T-helper 17 cell (primary cell): ENCODE data around the gene ASPA. TPM values are rescaled to one million over a fixed set of nuclear protein-coding genes. Genes with fewer than 3 reads are reported as not detected.
"Not testable (repeated sequence)": the region's sequence is repeated elsewhere in the genome, so short reads cannot be mapped to it uniquely, and the experiment has no call there.

Experiments used
- ATAC-seq: fragments of 150-1000 bp; cut with Tn5 transposase; 2 replicates; pipeline ENCODE4 v1.10.0; 2021; ENCODE audit warnings: mild to moderate bottlenecking, moderate library complexity
- DNase-seq, 3 donors: peaks; one replicate each; pipeline versions ENCODE4 v3.0.0 to v3.0.0-alpha.2; 2020 to 2021
- H3K9me3 ChIP-seq: one replicate; pipeline ENCODE4 v1.7.0; 2013; ENCODE audit warnings: low read length, mild to moderate bottlenecking; ENCODE audit not compliant: control insufficient read depth, poor library complexity, severe bottlenecking
- H3K27ac Mint-ChIP-seq: one replicate; pipeline ENCODE4 v1.8.0; 2022; ENCODE audit warnings: mild to moderate bottlenecking, moderate library complexity, mixed read lengths
- H3K27me3 Mint-ChIP-seq: one replicate; pipeline ENCODE4 v1.8.0; 2022; ENCODE audit warnings: mixed read lengths
- H3K36me3 Mint-ChIP-seq: one replicate; pipeline ENCODE4 v1.8.0; 2022; ENCODE audit warnings: low read depth, mixed read lengths
- H3K4me1 Mint-ChIP-seq: one replicate; pipeline ENCODE4 v1.8.0; 2022; ENCODE audit warnings: mild to moderate bottlenecking, mixed read lengths
- H3K4me3 Mint-ChIP-seq: one replicate; pipeline ENCODE4 v1.8.0; 2022; ENCODE audit warnings: mild to moderate bottlenecking, moderate library complexity, mixed read lengths
- total RNA-seq, 4 donors: library from RNA in 2 of 4; stranded (reverse) in 2 of 4; gene quantifications; one replicate each; pipeline ENCODE4 v1.2.3 and lab custom pipeline; 2022 to 2026

The ASPA gene
- total RNA-seq, 2 donors from 2014 or later, result not detected

DNA sequence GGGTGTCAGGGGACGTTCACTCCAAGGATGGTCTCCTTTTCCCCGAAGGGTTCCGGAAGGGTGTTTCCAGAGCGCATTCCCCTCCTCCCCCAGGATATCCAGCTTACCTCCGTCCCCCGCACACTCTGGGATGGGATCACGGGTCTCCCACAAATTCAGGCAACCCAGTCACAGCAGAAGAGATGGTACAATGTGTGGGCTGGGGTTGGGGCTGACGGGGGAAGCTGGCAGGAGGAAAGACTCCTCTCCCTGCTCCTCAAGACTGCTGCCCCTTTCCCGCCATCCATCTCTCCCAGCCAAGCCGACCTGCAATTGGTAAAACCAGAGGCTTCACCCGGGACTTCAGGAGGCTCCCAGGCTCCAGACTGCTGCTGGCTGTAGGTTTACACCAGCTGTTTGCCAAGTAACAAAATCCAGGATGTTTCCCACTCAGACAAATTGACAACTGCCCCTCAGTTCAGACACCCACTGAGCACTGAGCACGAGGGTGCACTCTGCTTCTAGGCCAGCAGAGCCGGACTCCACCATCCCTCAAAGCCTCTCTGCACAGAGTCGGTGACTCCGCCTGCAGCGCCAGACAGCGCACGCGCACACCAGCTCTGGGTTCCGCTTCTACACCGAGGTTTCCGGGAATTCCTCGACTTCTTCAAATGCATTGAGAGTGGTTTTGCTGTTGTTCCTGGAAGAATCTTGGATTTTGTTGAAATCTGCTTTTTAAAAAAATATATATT, 37.7 kb downstream of the ASPA start:
- ATAC-seq, result no peak
- Mint-ChIP-seq H3K27me3 (peaks cover 21% of the 10 kb centered on the region), H3K4me1 (no peaks in the 10 kb centered on the region), H3K27ac (no peak overlapping the region), H3K36me3 (peaks cover 2% of the 10 kb centered on the region), H3K4me3 (no peak overlapping the region)
- DNase-seq, result no peak
- no peaks in the 10 kb centered on the region for H3K9me3 ChIP-seq

DNA sequence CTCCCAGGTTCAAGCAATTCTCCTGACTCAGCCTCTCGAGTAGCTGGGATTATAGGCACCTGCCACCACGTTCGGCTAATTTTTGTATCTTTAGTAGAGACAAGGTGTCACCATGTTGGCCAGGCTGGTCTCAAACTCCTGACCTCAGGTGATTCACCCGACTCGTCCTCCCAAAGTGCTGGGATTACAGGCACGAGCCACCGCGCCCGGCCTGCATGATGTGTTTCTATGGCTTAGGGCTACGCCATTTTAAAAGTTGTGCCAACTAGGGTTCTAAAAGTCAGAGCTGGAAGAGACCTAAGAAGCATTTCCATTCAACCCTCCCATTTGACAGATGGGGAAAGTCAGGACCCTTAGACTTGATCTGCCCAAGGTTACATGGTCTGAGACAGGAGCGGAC, 38.4 kb downstream of the ASPA start:
- not testable (repeated sequence) for H3K36me3 Mint-ChIP-seq, H3K27ac Mint-ChIP-seq, H3K9me3 ChIP-seq, H3K4me3 Mint-ChIP-seq, DNase-seq, H3K4me1 Mint-ChIP-seq, ATAC-seq
- H3K27me3 Mint-ChIP-seq, result peaks cover 21% of the 10 kb centered on the region

DNA sequence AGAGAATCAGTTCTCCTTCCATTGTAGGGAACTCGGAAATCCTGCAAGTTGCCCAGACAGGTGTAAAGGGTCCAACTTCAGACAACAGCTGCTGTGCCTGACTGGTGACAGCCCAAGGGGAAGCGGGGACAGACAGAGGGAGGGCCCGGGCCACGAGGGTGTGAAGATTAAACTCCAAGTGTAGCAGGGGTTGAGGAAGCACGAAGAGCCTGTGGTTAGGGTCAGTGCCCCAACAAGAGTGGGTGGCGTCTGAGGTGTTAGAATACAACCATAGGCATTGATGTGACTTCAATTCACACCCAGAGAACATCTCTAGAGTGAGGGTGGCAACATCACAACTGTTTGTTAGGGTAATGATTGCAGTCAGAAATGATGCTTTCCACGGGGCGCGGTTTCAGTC, 39.1 kb downstream of the ASPA start:
- H3K4me3 Mint-ChIP-seq, result no peak overlapping the region
- H3K27ac Mint-ChIP-seq, result no peak overlapping the region
- no peaks in the 10 kb centered on the region for H3K9me3 ChIP-seq
- DNase-seq, result no peak
- no peaks in the 10 kb centered on the region for H3K36me3 Mint-ChIP-seq
- H3K4me1 Mint-ChIP-seq, result no peaks in the 10 kb centered on the region
- H3K27me3 Mint-ChIP-seq, result peaks cover 21% of the 10 kb centered on the region
- no peak for ATAC-seq

DNA sequence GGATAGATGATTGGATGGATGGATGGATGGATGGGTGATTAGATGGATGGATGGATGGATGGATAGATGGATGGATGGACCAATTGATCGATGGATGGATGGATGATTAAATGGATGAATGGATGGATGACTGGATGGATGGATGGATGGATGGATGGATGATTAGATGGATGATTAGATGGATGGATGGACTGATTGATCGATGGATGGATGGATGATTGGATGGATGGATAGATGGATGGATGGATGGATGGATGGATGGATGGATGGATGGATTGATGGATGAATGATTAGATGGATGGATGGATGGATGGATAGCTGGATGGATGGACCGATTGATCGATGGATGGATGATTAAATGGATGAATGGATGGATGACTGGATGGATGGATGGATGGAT, 43.7 kb downstream of the ASPA start:
- H3K36me3 Mint-ChIP-seq, result not testable (repeated sequence)

DNA sequence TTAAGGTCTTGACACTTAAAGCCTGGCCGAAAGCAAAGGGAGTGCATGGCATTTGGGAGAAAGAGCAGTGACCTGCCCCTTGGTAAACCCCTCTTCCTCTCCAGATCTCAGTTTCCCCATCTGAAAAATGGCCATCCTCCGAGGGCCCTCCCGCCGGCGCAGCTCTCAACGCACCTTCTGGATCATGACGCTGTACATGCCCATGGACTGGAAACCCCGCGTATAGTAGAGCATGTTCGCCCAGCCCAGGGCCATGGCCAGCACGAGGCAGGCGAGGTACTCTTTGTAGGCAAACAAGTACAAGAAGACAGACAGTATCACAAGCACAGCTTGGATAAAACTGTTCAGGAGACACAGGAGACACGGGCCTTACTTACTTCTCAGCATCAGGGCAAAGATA, 48.2 kb downstream of the ASPA start:
- peaks cover 24% of the 10 kb centered on the region for H3K27me3 Mint-ChIP-seq
- ATAC-seq (no peak), DNase-seq (no peak)
- no peak overlapping the region for H3K27ac Mint-ChIP-seq
- H3K9me3 ChIP-seq, result no peaks in the 10 kb centered on the region
- H3K4me3 Mint-ChIP-seq, result no peak overlapping the region
- H3K4me1 Mint-ChIP-seq, result no peaks in the 10 kb centered on the region
- H3K36me3 Mint-ChIP-seq, result peaks cover 2% of the 10 kb centered on the region

More for the DNA sequence above, 43.7 kb downstream of the ASPA start:
- H3K27ac Mint-ChIP-seq, H3K9me3 ChIP-seq, H3K4me1 Mint-ChIP-seq, H3K4me3 Mint-ChIP-seq, ATAC-seq, DNase-seq: not testable (repeated sequence)
- H3K27me3 Mint-ChIP-seq, result peaks cover 12% of the 10 kb centered on the region

DNA sequence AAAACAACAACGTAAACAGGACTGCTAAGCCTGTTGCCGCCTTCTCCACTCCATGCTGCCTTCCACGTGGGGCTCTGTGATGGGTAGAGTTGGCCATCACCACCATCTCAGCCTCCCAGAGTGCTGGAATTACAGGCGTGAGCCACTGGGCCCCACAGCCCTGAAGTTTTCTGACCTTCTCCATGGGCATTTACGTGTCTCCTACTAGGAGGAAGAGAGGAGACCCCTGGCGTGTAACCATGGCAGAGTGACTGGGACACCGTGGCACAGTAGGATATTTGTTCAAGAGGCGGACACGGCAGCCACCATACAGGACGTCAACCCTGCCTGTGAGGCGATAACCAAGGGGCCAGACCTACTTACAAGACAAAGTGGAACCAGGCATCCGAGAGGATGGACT, 50.7 kb downstream of the ASPA start:
- H3K9me3 ChIP-seq, result no peaks in the 10 kb centered on the region
- Mint-ChIP-seq H3K27me3 (peaks cover 24% of the 10 kb centered on the region), H3K36me3 (peaks cover 2% of the 10 kb centered on the region), H3K4me3 (no peak overlapping the region), H3K27ac (no peak overlapping the region), H3K4me1 (no peaks in the 10 kb centered on the region)
- no peak for DNase-seq
- ATAC-seq, result no peak

DNA sequence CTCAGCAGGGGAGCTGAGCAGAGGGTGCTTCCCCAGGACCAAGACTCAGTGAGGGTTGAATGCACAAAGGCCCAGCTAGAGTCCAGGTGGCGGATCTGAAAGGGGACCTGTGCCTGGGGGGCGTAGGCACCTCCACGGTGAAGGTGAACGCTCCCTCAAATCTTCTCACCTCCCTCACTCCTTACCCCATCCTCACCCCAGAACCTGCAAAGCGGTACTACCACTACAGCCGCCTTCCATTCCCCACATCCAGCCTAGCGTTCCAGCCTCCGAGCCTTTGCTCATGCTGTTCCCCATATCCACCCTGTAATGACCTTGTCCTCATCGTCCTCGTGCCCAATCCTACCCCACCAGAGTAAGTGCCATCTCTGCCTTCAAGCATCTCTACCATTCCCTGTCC, 51.2 kb downstream of the ASPA start:
- Mint-ChIP-seq H3K27me3 (peaks cover 24% of the 10 kb centered on the region), H3K4me3 (no peak overlapping the region), H3K4me1 (no peaks in the 10 kb centered on the region)

DNA sequence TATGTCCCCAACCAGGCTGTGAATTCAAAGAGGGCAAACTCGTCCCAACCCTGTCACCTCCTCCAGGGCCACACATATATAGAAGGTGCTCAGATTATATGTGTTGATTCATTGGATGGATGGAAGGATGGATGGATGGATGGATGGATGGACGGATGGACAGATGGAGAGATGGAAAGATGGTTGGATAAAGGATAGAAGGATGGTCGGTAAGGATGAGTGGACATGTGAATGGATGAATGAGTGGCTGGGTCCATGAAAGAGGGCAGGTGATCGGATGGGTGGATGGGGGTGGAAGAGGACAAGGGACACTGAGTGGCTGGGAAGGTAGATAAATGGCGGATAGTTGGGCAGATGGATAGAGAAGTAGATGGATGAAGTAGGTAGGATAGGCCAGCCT, 51.7 kb downstream of the ASPA start:
- DNase-seq (no peak), ATAC-seq (no peak)
- H3K27me3 Mint-ChIP-seq, result peaks cover 24% of the 10 kb centered on the region
- peaks cover 2% of the 10 kb centered on the region for H3K36me3 Mint-ChIP-seq
- no peak overlapping the region for H3K27ac Mint-ChIP-seq
- H3K4me1 Mint-ChIP-seq, result no peaks in the 10 kb centered on the region
- no peaks in the 10 kb centered on the region for H3K9me3 ChIP-seq
- no peak overlapping the region for H3K4me3 Mint-ChIP-seq

More for the DNA sequence above, 51.2 kb downstream of the ASPA start:
- no peaks in the 10 kb centered on the region for H3K9me3 ChIP-seq
- H3K27ac Mint-ChIP-seq, result no peak overlapping the region
- no peak for ATAC-seq
- peaks cover 2% of the 10 kb centered on the region for H3K36me3 Mint-ChIP-seq
- DNase-seq, result no peak

DNA sequence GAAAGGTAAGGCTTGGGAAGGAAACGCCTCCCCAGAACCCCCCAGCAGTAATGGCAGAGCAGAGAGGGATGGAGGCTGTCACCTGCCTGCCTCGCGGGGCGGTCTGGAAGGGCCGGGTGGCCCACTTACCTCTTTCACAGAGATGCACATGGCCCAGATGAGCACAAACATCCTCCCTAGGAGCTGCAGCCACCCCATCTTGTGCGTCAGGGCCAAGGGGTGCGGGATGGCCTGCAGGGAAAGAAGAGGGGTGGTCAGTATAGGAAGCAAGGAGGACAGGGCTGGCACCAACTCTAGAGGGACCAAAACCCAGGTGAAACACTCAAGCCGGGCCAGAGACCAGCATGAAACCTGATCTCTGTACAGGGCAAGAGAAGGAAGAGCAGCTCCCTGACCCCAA, 52.1 kb downstream of the ASPA start:
- Mint-ChIP-seq H3K36me3 (peaks cover 2% of the 10 kb centered on the region), H3K4me1 (no peaks in the 10 kb centered on the region), H3K27ac (no peak overlapping the region), H3K4me3 (no peak overlapping the region), H3K27me3 (peaks cover 27% of the 10 kb centered on the region)
- DNase-seq (no peak), ATAC-seq (no peak)
- H3K9me3 ChIP-seq, result no peaks in the 10 kb centered on the region

DNA sequence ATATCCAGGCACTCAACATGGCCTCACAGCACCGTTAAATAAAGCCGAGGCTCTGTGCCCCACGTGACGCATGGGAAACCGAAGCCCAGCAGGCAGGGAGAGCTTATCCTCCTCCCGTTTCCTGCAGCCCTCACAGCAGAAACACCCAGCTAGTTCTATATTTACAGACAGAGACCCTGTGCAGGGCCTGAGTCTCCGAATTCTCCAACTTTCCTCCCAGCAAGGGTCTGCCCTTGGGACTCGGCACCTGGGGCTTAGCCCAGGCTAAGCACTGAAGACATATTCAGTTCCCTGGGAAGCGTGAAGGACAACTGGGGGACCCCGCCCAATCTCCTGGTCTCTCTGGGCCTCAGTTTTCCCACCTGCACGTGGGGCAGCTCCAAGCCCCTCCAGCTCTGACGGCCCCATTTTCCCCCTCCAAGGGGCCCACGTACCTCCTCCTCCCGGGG, 52.6 kb downstream of the ASPA start:
- no peak overlapping the region for H3K27ac Mint-ChIP-seq
- H3K27me3 Mint-ChIP-seq, result peaks cover 29% of the 10 kb centered on the region
- no peaks in the 10 kb centered on the region for H3K4me1 Mint-ChIP-seq
- no peaks in the 10 kb centered on the region for H3K9me3 ChIP-seq
- H3K4me3 Mint-ChIP-seq, result no peak overlapping the region
- DNase-seq, result no peak
- H3K36me3 Mint-ChIP-seq, result peaks cover 2% of the 10 kb centered on the region
- ATAC-seq, result no peak

DNA sequence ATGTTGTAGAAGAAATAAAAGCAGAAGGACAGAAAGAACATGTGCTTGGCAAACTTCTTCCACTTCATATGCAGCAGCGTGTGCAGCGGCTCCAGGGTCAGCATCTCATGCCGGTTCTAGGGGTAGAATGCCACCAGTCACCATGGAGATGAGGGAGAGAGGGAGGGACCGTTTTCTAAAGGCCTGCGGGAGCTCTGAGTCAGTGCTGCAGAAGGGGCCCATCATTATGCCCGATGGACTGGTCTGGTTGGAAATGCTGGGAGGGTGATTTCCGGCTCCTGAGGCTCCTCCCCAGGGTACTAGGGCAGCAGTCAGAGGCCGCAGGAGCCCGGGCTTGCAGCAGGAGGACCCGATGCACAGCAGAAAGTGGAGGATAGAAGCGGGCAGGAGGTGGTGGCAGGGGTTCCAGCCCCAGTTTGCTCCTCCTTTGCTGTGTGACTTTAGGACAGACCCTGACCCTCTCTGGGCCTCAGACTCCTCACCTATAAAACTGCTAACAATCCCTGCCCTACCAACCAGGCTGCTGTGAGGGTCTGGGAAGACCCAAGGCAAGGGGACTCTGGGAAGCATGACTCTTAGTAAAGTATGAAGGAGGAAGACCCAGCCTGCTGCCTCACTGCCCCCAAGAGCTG, 53.2 kb downstream of the ASPA start:
- DNase-seq (no peak), ATAC-seq (no peak)
- no peak overlapping the region for H3K4me3 Mint-ChIP-seq
- peaks cover 27% of the 10 kb centered on the region for H3K27me3 Mint-ChIP-seq
- H3K27ac Mint-ChIP-seq, result no peak overlapping the region
- H3K36me3 Mint-ChIP-seq, result peaks cover 2% of the 10 kb centered on the region
- H3K4me1 Mint-ChIP-seq, result no peaks in the 10 kb centered on the region
- H3K9me3 ChIP-seq, result no peaks in the 10 kb centered on the region

DNA sequence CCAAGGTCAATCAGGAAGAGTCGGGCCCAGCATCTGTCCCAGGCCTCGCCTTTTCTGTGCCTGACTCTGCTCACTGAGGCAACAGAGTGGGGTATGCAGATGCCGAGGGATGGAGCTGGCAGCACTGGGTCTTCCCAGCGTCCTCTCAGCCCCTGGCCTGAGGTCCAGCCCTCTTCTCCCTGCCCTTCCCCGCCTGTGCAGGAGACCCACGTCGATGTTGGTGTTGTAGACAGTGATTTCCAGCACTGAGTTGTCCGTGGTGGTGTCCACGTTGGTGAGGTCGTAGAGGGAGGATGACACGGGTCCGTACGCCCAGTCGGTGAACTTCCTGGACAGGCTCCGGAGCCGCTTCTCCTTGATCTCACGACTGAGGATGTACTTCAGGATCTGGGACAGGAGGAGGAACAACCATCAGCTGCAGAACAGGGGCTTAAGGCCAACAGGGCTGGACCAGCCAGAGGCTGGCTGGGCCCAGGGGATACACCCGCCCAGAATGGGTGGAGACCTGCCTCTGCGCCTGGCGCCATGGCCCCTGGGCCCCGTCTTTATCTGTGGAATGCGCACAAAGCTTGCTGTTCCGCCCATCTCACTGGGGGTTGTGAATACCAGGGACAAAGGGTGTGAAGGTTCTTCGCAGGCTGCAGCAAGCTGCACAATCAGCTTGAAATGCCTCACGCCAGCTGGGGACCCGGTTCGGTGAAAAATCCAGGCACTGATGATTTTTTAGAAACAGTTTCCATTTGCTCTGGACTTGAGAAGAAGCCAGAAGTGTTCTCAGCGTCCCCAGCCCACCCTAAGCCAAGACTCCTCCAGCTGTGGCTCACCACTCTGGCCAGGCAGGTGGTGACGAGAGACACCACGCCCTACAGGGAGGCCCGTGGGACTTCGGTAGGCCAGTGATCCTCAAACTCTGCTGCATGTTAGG, 54.3 kb downstream of the ASPA start:
- DNase-seq (no peak), ATAC-seq (no peak)
- H3K36me3 Mint-ChIP-seq, result no peaks in the 10 kb centered on the region
- H3K27me3 Mint-ChIP-seq, result peaks cover 25% of the 10 kb centered on the region
- peaks cover 4% of the 10 kb centered on the region for H3K4me1 Mint-ChIP-seq
- no peaks in the 10 kb centered on the region for H3K9me3 ChIP-seq
- no peak overlapping the region for H3K4me3 Mint-ChIP-seq
- H3K27ac Mint-ChIP-seq, result no peak overlapping the region
